OCI-M1 (cell line): ENCODE data around the gene FBXL7.

Experiments used
- DNase-seq: peaks from one replicate; lab custom pipeline; 2025; lab: John Stamatoyannopoulos, UW

The FBXL7 gene

GRCh38 chr5:15502208-15502607, 2.2 kb downstream of the FBXL7 start:
- no peak for DNase-seq

- no peak for DNase-seq
These were observed 6.2 kb downstream of the FBXL7 start for GRCh38 chr5:15506146-15506545.

- no peak for DNase-seq
These were observed 6.9 kb downstream of the FBXL7 start for GRCh38 chr5:15506897-15507296.

- no peak for DNase-seq
These were observed 10.1 kb downstream of the FBXL7 start for GRCh38 chr5:15510092-15510491.

- no peak for DNase-seq
These were observed 10.9 kb downstream of the FBXL7 start for GRCh38 chr5:15510831-15511230.

- DNase-seq = no peak
These were observed 13.5 kb downstream of the FBXL7 start for GRCh38 chr5:15513431-15513830.

GRCh38 chr5:15513911-15514310, 13.9 kb downstream of the FBXL7 start:
- DNase-seq = no peak

- DNase-seq = no peak
These were observed 15.2 kb downstream of the FBXL7 start for GRCh38 chr5:15515229-15515628.

- DNase-seq = peak; percentile 36
These were observed 16.5 kb downstream of the FBXL7 start for GRCh38 chr5:15516486-15516885.

GRCh38 chr5:15518786-15519185, 18.8 kb downstream of the FBXL7 start:
- DNase-seq = no peak

- no peak for DNase-seq
These were observed 20.9 kb downstream of the FBXL7 start for GRCh38 chr5:15520856-15521255.

GRCh38 chr5:15521381-15522186, 21.6 kb downstream of the FBXL7 start:
- peak; percentile 13 for DNase-seq

GRCh38 chr5:15522187-15522520, 22.2 kb downstream of the FBXL7 start:
- DNase-seq = no peak

GRCh38 chr5:15524712-15525111, 24.7 kb downstream of the FBXL7 start:
- DNase-seq = no peak

GRCh38 chr5:15525703-15526275, 25.8 kb downstream of the FBXL7 start:
- DNase-seq = no peak

GRCh38 chr5:15526413-15526812, 26.4 kb downstream of the FBXL7 start:
- no peak for DNase-seq

- DNase-seq = no peak
These were observed 28.5 kb downstream of the FBXL7 start for GRCh38 chr5:15528476-15528875.

- no peak for DNase-seq
These were observed 29.0 kb downstream of the FBXL7 start for GRCh38 chr5:15529013-15529412.

- no peak for DNase-seq
These were observed 29.8 kb downstream of the FBXL7 start for GRCh38 chr5:15529821-15530220.

- no peak for DNase-seq
These were observed 33.3 kb downstream of the FBXL7 start for GRCh38 chr5:15533129-15533893.

- no peak for DNase-seq
These were observed 36.0 kb downstream of the FBXL7 start for GRCh38 chr5:15535938-15536337.

GRCh38 chr5:15538516-15538915, 38.5 kb downstream of the FBXL7 start:
- no peak for DNase-seq

GRCh38 chr5:15539951-15540350, 40.0 kb downstream of the FBXL7 start:
- no peak for DNase-seq
